ENCODE data around the gene FSTL4.

DNA sequence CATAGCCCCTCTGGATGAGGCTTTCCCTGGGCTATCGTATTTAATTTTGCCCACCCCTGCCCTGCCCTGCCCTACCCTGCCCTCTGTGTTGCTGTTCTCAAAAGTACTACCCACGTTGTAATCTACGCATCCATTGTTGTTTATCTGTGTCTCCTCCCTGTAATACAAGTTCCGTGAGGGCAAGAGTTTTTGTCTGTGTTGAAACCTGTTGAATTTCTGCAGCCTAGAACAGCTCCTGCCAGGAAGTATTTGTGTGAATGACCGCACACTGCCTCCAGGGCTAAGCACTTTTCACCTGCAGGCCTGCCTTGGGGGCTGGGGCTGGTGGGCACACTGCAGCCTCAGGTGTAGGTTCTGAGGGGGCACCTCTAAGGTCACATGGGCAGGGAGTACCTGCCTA lies 315.7 kb downstream of the FSTL4 start:
- no peak for TF ChIP-seq EZH2 (IDR thresholded peaks at IDR 0.05; ENCODE audit: low read depth)
- TF ChIP-seq, protein P1, sequence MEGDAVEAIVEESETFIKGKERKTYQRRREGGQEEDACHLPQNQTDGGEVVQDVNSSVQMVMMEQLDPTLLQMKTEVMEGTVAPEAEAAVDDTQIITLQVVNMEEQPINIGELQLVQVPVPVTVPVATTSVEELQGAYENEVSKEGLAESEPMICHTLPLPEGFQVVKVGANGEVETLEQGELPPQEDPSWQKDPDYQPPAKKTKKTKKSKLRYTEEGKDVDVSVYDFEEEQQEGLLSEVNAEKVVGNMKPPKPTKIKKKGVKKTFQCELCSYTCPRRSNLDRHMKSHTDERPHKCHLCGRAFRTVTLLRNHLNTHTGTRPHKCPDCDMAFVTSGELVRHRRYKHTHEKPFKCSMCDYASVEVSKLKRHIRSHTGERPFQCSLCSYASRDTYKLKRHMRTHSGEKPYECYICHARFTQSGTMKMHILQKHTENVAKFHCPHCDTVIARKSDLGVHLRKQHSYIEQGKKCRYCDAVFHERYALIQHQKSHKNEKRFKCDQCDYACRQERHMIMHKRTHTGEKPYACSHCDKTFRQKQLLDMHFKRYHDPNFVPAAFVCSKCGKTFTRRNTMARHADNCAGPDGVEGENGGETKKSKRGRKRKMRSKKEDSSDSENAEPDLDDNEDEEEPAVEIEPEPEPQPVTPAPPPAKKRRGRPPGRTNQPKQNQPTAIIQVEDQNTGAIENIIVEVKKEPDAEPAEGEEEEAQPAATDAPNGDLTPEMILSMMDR (conservative IDR thresholded peaks at IDR 0.05) = no peak
